NK-92 treated with Interleukin-12 subunit alpha and Interleukin-12 subunit beta, amount 100 ng/mL, for 24 hours (cell line): ENCODE data around the gene TIMM10.

Source experiments
- DNase-seq: peaks from one replicate; lab custom pipeline; 2025; lab: John Stamatoyannopoulos, UW

Gene TIMM10, protein sequence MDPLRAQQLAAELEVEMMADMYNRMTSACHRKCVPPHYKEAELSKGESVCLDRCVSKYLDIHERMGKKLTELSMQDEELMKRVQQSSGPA

DNA sequence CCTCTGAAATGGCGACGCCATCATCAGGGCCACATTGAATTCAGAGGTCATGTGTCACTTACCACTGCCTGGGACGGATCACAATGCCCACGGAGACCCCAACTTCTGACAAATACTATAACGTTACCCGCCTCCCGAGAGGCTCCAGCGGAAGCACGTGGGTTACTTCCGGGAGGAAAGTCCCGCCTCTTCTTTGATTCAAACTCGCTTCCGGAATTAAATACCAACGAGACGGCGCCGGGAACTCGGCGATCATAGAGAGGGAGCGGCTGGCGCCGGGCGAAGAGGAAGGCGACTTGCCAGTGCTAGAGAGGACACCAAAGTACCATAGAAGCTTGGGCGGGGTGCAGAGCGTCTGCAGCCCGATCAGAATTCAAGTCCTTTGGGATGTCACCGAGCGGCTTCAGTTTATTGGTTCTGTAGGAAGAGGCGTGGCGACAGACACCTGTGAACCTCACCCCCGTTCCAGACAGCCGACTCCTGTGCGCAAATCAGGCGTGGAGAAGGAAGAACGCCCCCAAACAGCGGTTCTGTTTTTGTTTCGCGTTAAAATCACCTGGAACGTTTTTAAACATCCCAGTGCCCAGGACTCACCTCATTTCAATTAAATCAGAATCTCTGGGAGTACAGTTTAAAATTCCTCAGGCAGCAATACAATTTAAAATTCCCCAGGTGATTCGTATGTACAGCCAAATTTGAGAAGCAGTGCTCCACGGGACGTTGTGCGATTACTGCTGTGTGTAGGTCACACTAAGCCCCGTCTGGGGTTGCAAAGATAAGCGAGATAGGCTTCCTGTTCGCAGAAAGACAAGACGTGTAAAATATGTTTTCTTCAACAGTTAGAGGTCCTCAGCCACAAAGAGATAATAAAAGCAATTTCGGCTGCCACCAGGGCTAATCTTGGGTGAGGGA is at the start of gene TIMM10:
TIMM10 (minus strand) TSS at position 159 of the 912 bp plus-strand sequence. CDS start 565 bp downstream, outside the sequence.
- peak; percentile 95 for DNase-seq

DNA sequence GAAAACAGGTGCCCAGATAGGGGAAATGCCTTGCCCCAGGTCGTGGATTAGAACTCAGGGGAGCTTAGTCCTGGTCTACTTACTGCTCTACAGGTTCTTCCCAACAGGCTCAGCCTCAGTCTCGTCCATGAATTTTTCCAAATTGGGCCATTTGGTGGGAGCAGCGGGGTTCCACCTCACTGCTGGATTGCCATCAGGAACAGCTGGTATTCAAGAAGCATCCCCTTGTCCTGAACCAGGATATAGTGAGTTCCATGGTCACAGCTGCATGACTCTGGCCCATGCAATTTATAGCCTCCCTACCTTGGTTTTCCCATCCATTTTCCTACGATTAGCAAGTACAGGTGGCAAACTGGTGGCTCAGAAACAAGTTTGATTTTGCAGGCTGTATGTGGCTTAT is 43.5 kb upstream of the TIMM10 start:
- DNase-seq, result no peak

- no peak for DNase-seq
These were observed 41.1 kb upstream of the TIMM10 start for GRCh38 chr11:57571606-57572005.

GRCh38 chr11:57568330-57568766 is 37.8 kb upstream of the TIMM10 start:
- no peak for DNase-seq

- peak; percentile 60 for DNase-seq
These were observed 37.2 kb upstream of the TIMM10 start, which contains the start of gene UBE2L6 for GRCh38 chr11:57567515-57568329. UBE2L6 (minus strand) TSS chr11:57567672; CDS start chr11:57567611, 61 bp downstream.

DNA sequence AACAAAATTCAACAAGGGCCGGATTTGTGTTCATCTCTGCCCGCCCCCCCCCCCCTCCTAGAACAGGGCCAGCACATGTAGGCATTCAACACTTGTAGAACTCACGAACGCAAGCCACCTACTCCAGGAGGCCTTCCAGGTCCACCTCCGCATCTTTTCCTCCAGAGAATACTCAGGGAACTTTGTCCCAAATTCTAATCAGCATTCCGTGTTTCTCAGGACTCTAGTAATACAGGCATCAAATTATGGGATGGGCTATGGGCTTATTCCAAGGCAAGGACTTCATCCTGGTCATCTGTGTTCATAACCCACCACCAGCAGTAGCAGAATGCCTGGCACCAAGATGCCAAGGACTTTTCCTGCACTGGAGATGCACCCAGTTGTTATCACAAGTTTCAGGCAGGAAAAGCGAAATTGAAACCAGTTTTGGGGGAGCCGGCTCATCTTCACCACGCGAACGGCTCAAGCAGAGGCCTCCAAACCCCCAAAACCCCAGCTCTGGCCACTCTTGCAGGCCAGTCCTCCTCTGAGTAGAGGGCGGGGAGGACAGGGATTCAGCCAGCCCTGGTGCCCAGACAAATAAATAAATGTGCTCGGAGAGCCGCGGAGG is 36.5 kb upstream of the TIMM10 start:
- DNase-seq, result no peak

DNA sequence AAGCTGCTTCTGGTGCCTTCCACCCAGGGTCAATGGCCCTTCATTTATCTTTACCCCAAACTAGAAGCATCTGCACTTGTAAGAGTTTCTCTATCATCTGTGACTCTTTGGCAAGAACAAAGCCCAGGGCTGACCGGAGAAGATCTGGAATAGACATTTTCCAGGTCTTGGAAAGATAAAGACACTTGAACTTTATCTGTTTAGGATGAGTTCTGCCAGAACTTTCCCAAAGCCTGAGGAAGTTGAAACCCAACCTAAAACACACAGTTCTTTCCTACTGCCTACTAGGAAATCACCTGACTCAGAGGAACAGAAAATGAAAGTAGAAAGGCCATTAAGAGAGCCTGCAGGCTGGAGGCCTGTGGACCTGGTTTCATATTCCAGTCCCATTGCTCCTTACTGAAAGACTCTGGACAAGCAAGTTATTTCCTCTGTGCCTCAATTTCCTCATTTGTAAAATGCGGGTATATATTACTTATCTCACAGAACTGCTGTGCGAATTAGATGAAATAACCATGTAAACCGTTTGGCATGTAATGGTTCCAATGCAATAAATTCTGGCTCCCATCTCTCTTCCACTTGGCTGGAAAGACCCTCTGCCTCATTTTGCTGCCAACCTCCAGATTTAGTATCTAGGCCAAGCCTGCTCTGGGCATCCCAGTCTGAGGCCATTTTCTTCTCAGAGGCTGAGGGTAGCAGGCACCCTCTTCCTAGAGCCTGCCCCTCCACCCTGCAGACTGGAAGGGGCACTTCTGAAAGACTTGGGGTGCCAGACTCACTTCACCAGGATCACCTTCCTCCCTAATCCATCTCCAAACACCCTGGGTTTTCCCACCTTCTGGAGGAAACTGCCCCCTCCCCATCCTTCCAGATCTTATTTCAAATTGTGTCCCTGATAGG is 35.7 kb upstream of the TIMM10 start:
- DNase-seq, result peak; percentile 10

- no peak for DNase-seq
These were observed 32.0 kb upstream of the TIMM10 start for GRCh38 chr11:57562596-57562995.

- no peak for DNase-seq
These were observed 29.6 kb upstream of the TIMM10 start for GRCh38 chr11:57560146-57560545.

GRCh38 chr11:57556041-57556440 is 25.5 kb upstream of the TIMM10 start:
- no peak for DNase-seq

GRCh38 chr11:57555393-57555792 is 24.8 kb upstream of the TIMM10 start:
- DNase-seq, result no peak

DNA sequence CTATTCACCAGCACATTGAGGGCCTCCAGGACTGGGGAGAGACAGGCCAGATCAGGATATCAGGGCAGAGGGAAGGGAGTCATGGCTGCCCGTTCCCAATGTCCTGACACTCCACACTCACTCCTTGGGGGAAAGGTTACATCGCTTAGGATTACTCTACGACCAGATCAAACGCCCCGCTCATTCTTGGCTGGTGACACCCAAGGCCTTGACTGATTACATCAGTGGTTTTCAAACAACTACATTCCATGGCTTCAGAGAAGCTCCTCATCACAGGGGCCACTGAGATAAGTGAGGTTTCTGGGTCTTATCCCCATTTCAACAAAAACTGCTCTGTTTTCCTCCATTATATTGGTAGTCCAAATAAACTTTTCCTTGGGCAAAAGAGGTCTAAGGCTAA is 21.9 kb upstream of the TIMM10 start:
- no peak for DNase-seq

DNA sequence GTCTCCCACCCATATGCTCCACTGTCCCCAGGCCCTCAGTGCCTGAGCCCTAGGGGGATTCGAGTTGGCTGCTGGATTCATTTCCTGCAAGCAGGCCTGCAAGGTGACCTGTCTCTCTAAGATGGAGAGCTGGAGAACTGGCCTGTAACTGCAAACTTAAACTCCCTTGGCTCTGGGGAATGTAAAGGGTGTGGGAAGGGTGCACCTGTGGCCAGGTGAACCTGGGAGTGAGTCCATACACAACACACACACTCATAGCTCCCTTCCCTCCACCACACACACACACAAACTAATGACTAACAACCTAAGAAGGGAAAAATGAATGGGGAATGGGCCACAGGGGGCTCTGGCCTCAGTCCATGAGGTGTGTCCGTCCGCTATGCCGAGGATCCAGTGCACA is 21.4 kb upstream of the TIMM10 start:
- DNase-seq, result no peak

DNA sequence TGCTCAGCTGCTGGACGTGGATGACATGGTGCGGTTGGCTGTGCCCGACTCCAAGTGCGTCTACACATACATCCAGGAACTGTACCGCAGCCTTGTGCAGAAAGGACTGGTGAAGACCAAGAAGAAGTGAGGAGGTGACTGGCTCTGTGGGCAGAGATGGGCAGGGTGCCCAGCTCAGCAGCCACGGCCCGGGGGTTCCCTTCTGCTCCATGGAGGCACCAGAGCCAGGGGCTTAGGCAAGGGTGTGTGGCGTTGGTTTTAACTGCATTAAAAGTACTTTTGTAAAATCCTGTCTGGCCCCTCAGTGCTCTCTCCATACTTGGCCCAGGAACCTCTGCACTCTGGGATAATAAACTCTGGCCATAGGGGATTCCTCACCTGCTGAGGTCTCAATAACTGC is 19.4 kb upstream of the TIMM10 start:
- DNase-seq, result no peak

GRCh38 chr11:57547854-57548377 is 17.4 kb upstream of the TIMM10 start:
- no peak for DNase-seq

DNA sequence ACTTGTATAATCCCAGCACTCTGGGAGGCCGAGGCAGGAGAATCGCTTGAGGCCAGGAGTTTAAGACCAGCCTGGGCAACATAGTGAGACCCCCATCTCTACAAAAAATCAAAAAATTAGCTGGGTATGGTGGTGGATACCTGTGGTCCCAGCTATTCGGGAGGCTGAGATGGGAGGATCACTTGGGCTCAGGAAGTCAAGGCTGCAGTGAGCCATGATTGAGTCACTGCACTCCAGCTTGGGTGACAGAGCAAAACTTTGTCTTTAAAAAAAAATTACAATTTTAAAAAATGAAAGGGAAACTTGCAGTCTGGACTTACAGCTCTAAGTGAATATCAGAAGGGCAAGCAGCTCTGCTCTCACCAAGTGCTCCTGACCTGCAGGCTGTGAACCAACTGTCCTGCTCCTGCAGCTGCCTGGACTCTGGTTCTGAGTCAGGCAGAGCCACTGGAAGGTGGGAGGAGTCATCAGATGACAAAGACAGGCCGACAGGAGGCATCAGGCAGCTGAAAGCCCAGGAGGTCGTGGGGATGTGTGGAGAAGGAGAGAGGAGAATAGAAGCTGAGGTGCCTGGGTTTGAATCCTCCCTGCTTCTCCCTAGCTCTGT is 16.4 kb upstream of the TIMM10 start:
- no peak for DNase-seq

DNA sequence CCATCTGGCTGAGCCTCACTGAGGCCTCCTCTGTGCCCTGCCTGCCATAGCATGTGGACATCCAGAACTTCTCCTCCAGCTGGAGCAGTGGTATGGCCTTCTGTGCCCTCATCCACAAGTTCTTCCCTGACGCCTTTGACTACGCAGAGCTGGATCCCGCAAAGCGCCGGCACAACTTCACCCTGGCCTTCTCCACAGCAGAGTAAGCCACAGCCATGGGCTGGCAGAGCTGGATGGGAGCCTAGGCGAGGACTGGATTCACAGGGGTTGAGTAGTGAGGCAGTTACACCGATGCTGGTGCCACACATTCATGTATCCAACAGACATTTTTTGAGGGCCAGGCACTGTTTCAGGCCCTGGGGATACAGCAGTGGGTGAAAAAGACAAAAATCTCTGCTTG is 15.9 kb upstream of the TIMM10 start:
- no peak for DNase-seq

GRCh38 chr11:57545883-57546282 is 15.3 kb upstream of the TIMM10 start:
- DNase-seq, result no peak

DNA sequence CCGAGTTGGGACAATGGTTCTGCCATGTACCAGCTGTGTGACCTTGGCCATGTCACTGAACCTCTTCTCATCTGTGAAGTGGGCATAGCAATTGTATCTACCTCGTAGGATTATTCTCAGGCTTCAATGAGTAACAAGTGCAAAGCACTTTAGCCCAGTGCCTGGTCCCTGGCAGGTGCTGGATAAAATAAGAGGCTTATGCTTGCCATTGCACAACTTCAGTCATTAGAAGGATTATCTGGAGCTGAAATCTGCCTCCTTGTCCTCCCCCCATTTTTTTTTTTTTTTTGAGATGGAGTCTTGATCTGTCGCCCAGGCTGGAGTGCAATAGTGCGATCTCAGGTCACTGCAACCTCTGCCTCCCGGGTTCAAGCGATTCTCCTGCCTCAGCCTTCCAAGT is 14.0 kb upstream of the TIMM10 start:
- no peak for DNase-seq

DNA sequence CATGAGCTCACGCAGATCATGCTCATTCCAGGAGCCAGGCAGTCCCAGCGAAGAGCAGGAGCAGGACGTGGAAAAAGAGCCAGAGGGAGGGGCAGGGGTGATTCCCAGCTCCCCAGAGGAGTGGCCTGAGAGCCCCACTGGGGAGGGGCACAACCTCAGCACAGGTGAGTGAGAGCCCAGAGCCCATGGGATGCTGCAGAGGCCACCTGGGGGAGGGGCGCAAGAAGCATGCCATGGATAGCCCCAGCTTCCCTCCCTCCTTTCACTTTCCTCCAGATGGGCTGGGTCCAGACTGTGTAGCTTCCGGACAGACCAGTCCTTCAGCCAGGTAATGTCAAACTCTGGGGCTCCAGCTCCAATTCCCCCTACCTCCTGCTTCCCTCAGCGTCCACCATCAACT is 13.0 kb upstream of the TIMM10 start:
- no peak for DNase-seq
